HG03575 (cell line): ENCODE measurements around the gene ETS2.
A peak's percentile ranks its signal among the peaks of the same experiment; 100 is the strongest.

ENCODE experiments used
- ATAC-seq: cut with Tn5 transposase; IDR thresholded peaks from one replicate; pipeline ENCODE4 v1.9.1; 2021; ENCODE audit not compliant: unreplicated experiment, insufficient number of reproducible peaks, low FRiP score; ENCODE audit errors: extremely low read depth

ETS2 gene

GRCh38 chr21:38775733-38776132 is 30.0 kb upstream of the ETS2 start:
- no peak for ATAC-seq

GRCh38 chr21:38777015-38777414 is 28.7 kb upstream of the ETS2 start:
- no peak for ATAC-seq

GRCh38 chr21:38777531-38777930 is 28.2 kb upstream of the ETS2 start:
- no peak for ATAC-seq

- ATAC-seq: peak; percentile 76
Measured at GRCh38 chr21:38780879-38781278, 24.9 kb upstream of the ETS2 start.

DNA sequence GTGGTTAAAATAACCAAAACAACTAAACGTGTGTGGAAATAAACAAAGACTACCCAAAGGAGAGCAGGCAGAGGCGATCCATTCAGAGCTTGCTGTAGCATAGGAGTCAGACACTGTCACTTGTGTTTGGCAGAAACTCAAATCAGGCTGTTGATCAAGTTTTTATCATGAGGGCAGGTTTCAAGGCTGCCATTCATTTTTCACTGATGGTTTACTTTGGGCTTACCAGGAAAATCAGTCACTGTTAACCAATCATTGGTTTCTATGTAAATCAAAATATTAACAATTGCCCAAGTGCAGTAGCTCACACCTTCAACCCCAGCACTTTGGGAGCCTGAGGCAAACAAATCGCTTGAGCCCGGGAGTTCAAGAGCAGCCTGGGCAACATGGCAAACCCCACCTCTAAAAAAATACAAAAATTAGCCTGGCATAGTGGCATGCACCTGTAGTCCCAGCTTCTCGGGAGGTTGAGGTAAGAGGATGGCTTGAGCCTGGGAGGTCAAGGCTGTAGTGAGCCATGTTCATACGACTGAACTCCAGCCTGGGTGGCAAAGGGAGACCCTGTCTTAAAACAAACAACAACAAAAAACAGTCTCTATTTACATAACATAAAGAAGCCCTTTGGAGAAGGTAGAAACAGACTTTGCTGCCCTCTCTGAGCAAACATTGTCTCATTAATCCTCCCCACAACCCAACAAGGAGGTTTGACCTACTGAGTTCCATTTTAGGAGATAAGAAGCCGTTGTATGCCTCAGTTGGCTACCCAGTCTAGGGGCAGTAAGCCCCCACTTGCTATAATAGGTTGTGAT is 21.1 kb upstream of the ETS2 start:
- ATAC-seq: no peak

GRCh38 chr21:38785483-38785882 is 20.2 kb upstream of the ETS2 start:
- no peak for ATAC-seq

GRCh38 chr21:38787016-38787415 is 18.7 kb upstream of the ETS2 start:
- no peak for ATAC-seq

DNA sequence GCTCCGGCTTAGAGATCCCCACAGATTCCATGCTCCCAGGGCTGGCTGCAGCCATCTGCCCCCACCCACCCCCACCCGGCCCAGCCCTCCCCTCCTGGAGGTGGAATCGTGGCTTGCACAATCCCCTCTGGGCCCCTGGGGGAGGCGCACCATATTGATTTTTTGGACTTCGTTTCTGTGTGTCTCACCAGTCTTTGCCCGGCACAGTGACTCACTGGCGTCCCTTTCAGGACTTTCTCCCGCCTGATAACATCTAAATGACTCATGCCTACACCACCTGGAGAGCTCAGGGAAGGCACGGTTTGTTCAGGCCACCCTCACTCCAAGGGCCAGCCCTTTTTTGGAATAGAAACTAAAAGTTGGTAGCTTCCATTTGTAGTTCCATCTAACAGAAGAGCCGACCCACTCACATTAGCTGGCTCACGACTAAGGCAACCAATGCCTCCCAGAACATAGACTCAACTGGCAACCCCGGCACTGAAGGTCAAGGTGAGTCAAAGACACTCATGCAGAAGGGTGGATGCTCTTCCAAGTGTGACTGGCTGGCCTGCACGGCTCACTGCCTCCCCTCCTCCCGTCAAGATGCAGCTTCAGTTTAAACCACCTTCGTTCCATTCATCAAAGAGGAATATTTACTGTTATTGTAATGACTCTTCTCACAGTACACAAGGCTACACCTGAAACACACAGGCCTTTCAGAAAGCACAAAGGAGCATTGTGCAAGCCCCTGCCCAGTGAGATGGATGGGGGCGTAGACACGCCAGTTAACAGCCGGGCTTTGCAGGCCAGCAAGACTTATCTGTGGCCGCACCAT is 18.1 kb upstream of the ETS2 start:
- no peak for ATAC-seq

- ATAC-seq: no peak
Measured at GRCh38 chr21:38788275-38788905, 17.3 kb upstream of the ETS2 start.

DNA sequence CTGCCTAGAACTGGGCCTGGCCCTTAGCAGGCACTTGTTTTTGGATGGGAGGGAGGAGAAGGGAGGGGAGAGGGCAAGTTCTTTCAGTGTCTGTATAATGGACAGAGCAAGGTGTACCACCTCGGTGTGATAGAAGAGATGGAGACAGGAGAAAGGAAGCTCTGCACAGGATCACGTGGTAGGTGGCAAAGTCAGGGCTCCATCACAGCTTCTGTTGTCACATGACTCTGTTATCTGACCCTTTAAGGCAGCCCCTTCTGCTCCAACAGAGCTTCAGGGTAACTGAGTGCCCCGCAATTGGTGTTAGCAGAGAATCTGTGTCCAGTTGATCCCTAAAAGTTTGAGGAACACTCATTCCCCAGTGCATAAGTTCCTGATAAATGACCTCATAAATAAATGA is 16.5 kb upstream of the ETS2 start:
- no peak for ATAC-seq

DNA sequence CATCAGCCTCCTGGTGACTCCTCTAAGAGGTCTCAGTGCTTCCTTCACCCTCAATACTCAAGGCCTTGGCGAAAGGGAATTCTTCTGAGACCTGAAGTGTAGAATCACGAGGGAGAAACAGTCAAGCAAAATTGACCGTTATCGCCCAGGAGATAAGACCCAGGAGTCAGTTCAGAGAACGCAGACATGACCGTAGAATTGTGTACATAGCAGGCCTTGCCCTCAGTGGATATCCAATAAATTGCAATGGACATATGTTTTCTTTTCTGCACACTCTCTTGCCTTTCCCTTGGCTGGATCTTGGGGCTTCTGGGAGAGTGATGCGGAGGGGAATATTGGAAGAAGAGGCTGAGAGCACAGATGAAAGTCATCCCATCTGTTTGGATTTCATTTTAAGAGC is 15.7 kb upstream of the ETS2 start:
- ATAC-seq: no peak

- ATAC-seq: no peak
Measured at GRCh38 chr21:38790961-38791360, 14.8 kb upstream of the ETS2 start.

- ATAC-seq: no peak
Measured at GRCh38 chr21:38792676-38793459, 12.9 kb upstream of the ETS2 start.

GRCh38 chr21:38793926-38794713 is 11.6 kb upstream of the ETS2 start:
- no peak for ATAC-seq

DNA sequence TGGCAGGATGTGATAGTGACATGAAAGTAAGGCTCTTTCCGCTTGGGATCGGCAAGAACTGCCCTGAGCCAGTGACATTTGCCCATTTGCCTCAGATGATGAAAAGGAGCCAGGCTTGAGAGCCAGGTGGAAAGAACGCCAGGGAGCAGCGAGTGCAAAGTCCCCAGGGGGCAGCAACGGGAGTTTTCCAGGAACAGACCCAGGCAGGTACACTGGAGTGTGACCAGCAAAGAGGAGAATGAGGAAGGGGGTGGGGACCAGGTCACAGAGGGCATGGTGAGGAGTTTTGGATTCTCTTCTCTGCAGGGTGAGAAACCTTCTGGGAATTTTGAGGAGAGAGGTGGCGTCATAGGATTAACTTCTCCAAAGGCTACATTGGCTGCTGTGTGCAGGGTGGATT is 10.8 kb upstream of the ETS2 start:
- no peak for ATAC-seq

- ATAC-seq: no peak
Measured at GRCh38 chr21:38795475-38795874, 10.3 kb upstream of the ETS2 start.

DNA sequence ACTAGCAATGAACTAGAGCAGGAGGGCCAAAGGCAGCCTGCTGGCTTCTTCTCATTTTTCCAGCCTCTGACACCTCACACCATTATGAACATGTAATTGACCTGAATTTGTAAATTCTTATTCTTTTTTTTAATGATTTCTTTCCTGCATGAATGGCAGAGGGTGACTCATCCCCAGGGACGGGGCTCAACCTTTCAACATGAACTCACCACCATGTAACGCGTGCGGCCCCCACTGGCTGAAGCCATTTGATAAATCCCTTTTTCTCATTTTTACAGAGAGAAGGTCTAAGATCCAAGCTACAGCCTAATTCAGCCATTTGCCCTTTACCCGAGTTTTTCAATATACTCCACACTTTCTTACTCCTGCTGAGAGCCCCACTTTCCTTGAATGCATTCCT is 9.3 kb upstream of the ETS2 start:
- no peak for ATAC-seq

DNA sequence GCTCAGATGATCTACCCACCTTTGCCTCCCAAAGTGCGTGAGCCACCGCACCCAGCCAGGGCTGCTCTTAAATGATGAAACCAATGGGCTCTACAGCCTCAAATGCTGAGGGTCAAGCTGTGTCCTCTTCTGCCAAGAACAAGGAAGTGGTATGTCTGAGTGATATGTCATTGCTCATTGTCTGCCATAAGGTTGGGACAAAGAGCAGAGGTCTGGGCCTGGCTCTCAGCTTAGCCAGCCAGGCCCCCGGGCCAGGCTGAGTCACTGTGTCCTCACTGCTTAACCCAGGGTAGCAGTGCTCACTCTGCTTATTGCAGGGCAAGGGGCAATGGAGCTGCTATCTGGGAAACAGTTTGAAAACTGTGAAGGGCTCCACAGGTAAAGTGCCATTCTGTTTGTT is 8.3 kb upstream of the ETS2 start:
- ATAC-seq: no peak
